Heart right ventricle (tissue), 16 donors: ENCODE data around the gene SMR3A. TPM values are rescaled to one million over a fixed set of nuclear protein-coding genes. Genes with fewer than 3 reads are reported as not detected.

Experiments used
- ATAC-seq, 8 donors: fragments of 200-7000 bp; cut with Tn5 transposase; one replicate each; pipeline ENCODE4 v1.9.1; 2020; ENCODE audit warnings: mild to moderate bottlenecking in 8 of 8, moderate library complexity in 8 of 8, moderate number of reproducible peaks in 1 of 8
- DNase-seq, 2 donors: peaks; one replicate each; pipeline ENCODE4 v3.0.0-alpha.2; 2020
- H3K27ac ChIP-seq, 10 donors: fragments of 200-600 bp; sonication (generic) in 2 of 10; one replicate each; pipeline versions ENCODE4 v1.5.0 to v1.8.0; 2020 to 2022; ENCODE audit warnings: mild to moderate bottlenecking in 3 of 10
- H3K27me3 ChIP-seq, 7 donors: fragments of 200-600 bp; one replicate each; pipeline ENCODE4 v1.8.0; 2021 to 2022; ENCODE audit warnings: mild to moderate bottlenecking in 2 of 7
- H3K36me3 ChIP-seq, 9 donors: fragments of 200-600 bp; sonication (generic) in 1 of 9; one replicate each; pipeline versions ENCODE4 v1.5.0 to v1.8.0; 2020 to 2022; ENCODE audit warnings: mild to moderate bottlenecking in 2 of 9
- H3K4me1 ChIP-seq, 9 donors: fragments of 200-600 bp; sonication (generic) in 1 of 9; one replicate each; pipeline versions ENCODE4 v1.5.0 to v1.8.0; 2020 to 2022; ENCODE audit warnings: mild to moderate bottlenecking in 4 of 9
- H3K4me3 ChIP-seq, 10 donors: fragments of 200-600 bp; sonication (generic) in 2 of 10; one replicate each; pipeline versions ENCODE4 v1.5.0 to v1.8.0; 2020 to 2022; ENCODE audit warnings: mild to moderate bottlenecking in 7 of 10, moderate library complexity in 2 of 10
- H3K9me3 ChIP-seq, 11 donors: fragments of 200-600 bp in 10 of 11; sonication (generic) in 2 of 11; one replicate each; pipeline versions ENCODE4 v1.5.0 to v1.8.0; 2013 to 2022; ENCODE audit warnings: mild to moderate bottlenecking in 2 of 11, control low read depth in 1 of 11, moderate library complexity in 1 of 11
- CTCF ChIP-seq, 9 donors: fragments of 200-600 bp; sonication (generic) in 2 of 9; IDR thresholded peaks; one replicate each; pipeline versions ENCODE4 v1.5.0 to v1.8.0; 2021 to 2022; ENCODE audit warnings: antibody characterized with exemption in 9 of 9, mild to moderate bottlenecking in 5 of 9, moderate library complexity in 1 of 9
- WGBS, 2 donors: extraction: QIAGEN DNeasy Blood & Tissue Kit; methylation state at CpG; one replicate each; pipeline ENCODE4 v1.1.7; 2013; ENCODE audit warnings: inconsistent platforms in 1 of 2; 5-methylcytosine and 5-hydroxymethylcytosine counted together
- intact Hi-C, 10 donors: fragments of 100-400 bp; cut with DNase I; formaldehyde crosslinking; loops; one replicate each; pipeline versions ENCODE4 v1.11.1 to v1.14.2; 2022
- polyA plus RNA-seq, 2 donors: library from polyadenylated mRNA; stranded (reverse); fragments of 200-250 nt; gene quantifications; one replicate each; pipeline ENCODE4 v1.2.3, GENCODE V29; 2013
- total RNA-seq, 10 donors: library from RNA; stranded (reverse); fragmentation: NEBNext Ultra II Directional in 3 of 10; extraction: Animal tissue kit (Norgen Biotek cat#: 25700) in 3 of 10; gene quantifications; one replicate each; pipeline versions ENCODE4 v1.2.1 to v1.2.4, GENCODE V29; 2021 to 2023
- donor health status: Arrhythmogenic right ventricular cardiomyopathy.
- donor health status: ischemic (EF 13 %, LVEDD 7.1; RV severe dilation, severe dysfunction).
- donor health status: healthy with polysubstance abuse.
- donor health status: DM: no; HTN: yes; CAD: no.
- donor health status: DM: no; HTN: no; CAD: no.
- donor health status: ischemic (EF 25% LVEDD 6.9; RV normal size, moderate dysfunction).
- donor health status: ischemic (EF 25% LVEDD 5.7; RV mildly dilated, moderate dysfunction).
- donor health status: healthy.
- donor health status: DM: yes; HTN: yes; CAD: no.
- donor health status: Ischemic cardiomyopathy.
- donor health status: ischemic (EF 35%, LVEDD 5.7; RV mildly dilated, moderate dysfunction).
- donor health status: nonischemic (EF 11% LVEDD 7.7; RV severe dilation, severe dysfunction).
- donor health status: DM: yes; HTN: yes; CAD: no.
- donor health status: PGD.
- donor health status: ischemic (EF 29% LVEDD 5.4; RV normal size, mild dysfunction).
- donor health status: nonischemic (EF 23%, LVEDD 6.1; RV moderate dilation, normal function).

The SMR3A gene
- total and polyA plus RNA-seq, 12 donors, result not detected

GRCh38 chr4:70334681-70335080, 25.9 kb upstream of the SMR3A start, which contains the start of gene CABS1:
Gene CABS1, plus strand, starts transcription at chr4:70334981. Its CDS starts 59 bp downstream, at chr4:70335040.
- no peak for TF ChIP-seq CTCF (IDR thresholded peaks at IDR 0.05)
- no peaks in the 10 kb centered on the region for H3K4me1 ChIP-seq
- no peaks in the 10 kb centered on the region for H3K9me3 ChIP-seq
- WGBS, 2 donors, result 90 to 96% methylated on average over 3 of the region's 3 CpGs
- no peak within 1 kb of the TSS for H3K4me3 ChIP-seq
- ATAC-seq (no peak), DNase-seq (no peak)
- intact Hi-C loops, result no loop called here
- H3K36me3 ChIP-seq, result no peaks in the 10 kb centered on the region
- H3K27ac ChIP-seq, result no peak within 1 kb of the TSS
- H3K27me3 ChIP-seq, result no peaks in the 10 kb centered on the region

- WGBS, 2 donors, result 82 to 84% methylated on average over 5 of the region's 5 CpGs
- Histone ChIP-seq H3K27ac (no peak overlapping the region), H3K4me1 (no peaks in the 10 kb centered on the region), H3K27me3 (no peaks in the 10 kb centered on the region), H3K9me3 (no peaks in the 10 kb centered on the region), H3K36me3 (no peaks in the 10 kb centered on the region), H3K4me3 (no peak overlapping the region)
- no peak for TF ChIP-seq CTCF (IDR thresholded peaks at IDR 0.05)
- DNase-seq (no peak), ATAC-seq (no peak)
- intact Hi-C loops, result no loop called here
Observed at GRCh38 chr4:70336043-70336442, 24.5 kb upstream of the SMR3A start.

- no peak overlapping the region for H3K4me3 ChIP-seq
- no peaks in the 10 kb centered on the region for H3K4me1 ChIP-seq
- WGBS, 2 donors, result 61 to 70% methylated on average over 1 of the region's 1 CpG
- H3K9me3 ChIP-seq, result no peaks in the 10 kb centered on the region
- no peak overlapping the region for H3K27ac ChIP-seq
- TF ChIP-seq CTCF (IDR thresholded peaks at IDR 0.05), result no peak
- H3K36me3 ChIP-seq, result no peaks in the 10 kb centered on the region
- ATAC-seq (no peak), DNase-seq (no peak)
- H3K27me3 ChIP-seq, result no peaks in the 10 kb centered on the region
- intact Hi-C loops, result no loop called here
Observed at GRCh38 chr4:70337886-70338420, 22.6 kb upstream of the SMR3A start.

- no peak for ATAC-seq
- WGBS, 2 donors, result 53 to 59% methylated on average over 1 of the region's 1 CpG
- Histone ChIP-seq H3K9me3 (peaks cover 0 to 5% (median 0%) of the 10 kb centered on the region in 11 donors), H3K27me3 (no peaks in the 10 kb centered on the region), H3K27ac (no peak overlapping the region), H3K4me3 (no peak overlapping the region), H3K36me3 (no peaks in the 10 kb centered on the region), H3K4me1 (no peaks in the 10 kb centered on the region)
- intact Hi-C loops, result no loop called here
- TF ChIP-seq CTCF (IDR thresholded peaks at IDR 0.05), result no peak
- no peak for DNase-seq
Observed at GRCh38 chr4:70356185-70356584, 4.4 kb upstream of the SMR3A start.
